Testis (tissue), 2 donors: ENCODE measurements around the gene CXCR2.

Experiments
- CTCF ChIP-seq, 3 experiments: fragments of 450-650 bp in 2 of 3; fragments of 200-600 bp in 1 of 3; sonication (generic) in 1 of 3; IDR thresholded peaks; one replicate each; pipeline ENCODE4 v1.5.1; 2016 to 2019; ENCODE audit warnings: antibody characterized with exemption in 3 of 3, mild to moderate bottlenecking in 2 of 3, moderate library complexity in 1 of 3
- POLR2A ChIP-seq: fragments of 450-650 bp; IDR thresholded peaks from one replicate; pipeline ENCODE4 v1.6.1; 2017; ENCODE audit warnings: antibody characterized with exemption, mild to moderate bottlenecking, moderate library complexity

GRCh38 chr2:218086478-218086877, 39.4 kb upstream of the CXCR2 start:
- no peak for TF ChIP-seq CTCF (IDR thresholded peaks at IDR 0.05)
- no peak for TF ChIP-seq POLR2A
